ENCODE data around the gene IQCK.

Gene IQCK

GRCh38 chr16:19854543-19854876, 136.4 kb downstream of the IQCK start:
- H3K79me2 ChIP-seq (ENCODE audit: insufficient read depth, low read depth) = no peaks in the 10 kb centered on the region
- no peaks in the 10 kb centered on the region for H3K27me3 ChIP-seq (ENCODE audit: insufficient read depth, low read depth)
- H4K20me1 ChIP-seq (ENCODE audit: insufficient read depth) = no peaks in the 10 kb centered on the region
- no peak overlapping the region for H3K4me3 ChIP-seq (IDR thresholded peaks at IDR 0.05; ENCODE audit: insufficient read depth, low read depth, low read length)
- TF ChIP-seq, protein P1, sequence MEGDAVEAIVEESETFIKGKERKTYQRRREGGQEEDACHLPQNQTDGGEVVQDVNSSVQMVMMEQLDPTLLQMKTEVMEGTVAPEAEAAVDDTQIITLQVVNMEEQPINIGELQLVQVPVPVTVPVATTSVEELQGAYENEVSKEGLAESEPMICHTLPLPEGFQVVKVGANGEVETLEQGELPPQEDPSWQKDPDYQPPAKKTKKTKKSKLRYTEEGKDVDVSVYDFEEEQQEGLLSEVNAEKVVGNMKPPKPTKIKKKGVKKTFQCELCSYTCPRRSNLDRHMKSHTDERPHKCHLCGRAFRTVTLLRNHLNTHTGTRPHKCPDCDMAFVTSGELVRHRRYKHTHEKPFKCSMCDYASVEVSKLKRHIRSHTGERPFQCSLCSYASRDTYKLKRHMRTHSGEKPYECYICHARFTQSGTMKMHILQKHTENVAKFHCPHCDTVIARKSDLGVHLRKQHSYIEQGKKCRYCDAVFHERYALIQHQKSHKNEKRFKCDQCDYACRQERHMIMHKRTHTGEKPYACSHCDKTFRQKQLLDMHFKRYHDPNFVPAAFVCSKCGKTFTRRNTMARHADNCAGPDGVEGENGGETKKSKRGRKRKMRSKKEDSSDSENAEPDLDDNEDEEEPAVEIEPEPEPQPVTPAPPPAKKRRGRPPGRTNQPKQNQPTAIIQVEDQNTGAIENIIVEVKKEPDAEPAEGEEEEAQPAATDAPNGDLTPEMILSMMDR (conservative IDR thresholded peaks at IDR 0.05; ENCODE audit: low read depth, low read length) = no peak
- H3K9ac ChIP-seq = no peak overlapping the region
- no peak overlapping the region for H3K4me2 ChIP-seq
- no peak overlapping the region for H3K27ac ChIP-seq
- H3K36me3 ChIP-seq (ENCODE audit: insufficient read depth) = no peaks in the 10 kb centered on the region
- no peak overlapping the region for H2AFZ ChIP-seq (ENCODE audit: low read depth)
- H3K4me1 ChIP-seq (ENCODE audit: low read depth, poor library complexity, severe bottlenecking) = no peaks in the 10 kb centered on the region

- Histone ChIP-seq H3K4me2 (no peak overlapping the region), H3K9ac (no peak overlapping the region), H3K4me1 (ENCODE audit: low read depth, poor library complexity, severe bottlenecking) (no peaks in the 10 kb centered on the region), H3K36me3 (ENCODE audit: insufficient read depth) (no peaks in the 10 kb centered on the region), H4K20me1 (ENCODE audit: insufficient read depth) (no peaks in the 10 kb centered on the region), H3K79me2 (ENCODE audit: insufficient read depth, low read depth) (no peaks in the 10 kb centered on the region), H2AFZ (ENCODE audit: low read depth) (no peak overlapping the region), H3K27ac (no peak overlapping the region), H3K4me3 (IDR thresholded peaks at IDR 0.05; ENCODE audit: insufficient read depth, low read depth, low read length) (no peak overlapping the region), H3K27me3 (ENCODE audit: insufficient read depth, low read depth) (no peaks in the 10 kb centered on the region)
- TF ChIP-seq, protein P1 (conservative IDR thresholded peaks at IDR 0.05; ENCODE audit: low read depth, low read length) = no peak
Observed at GRCh38 chr16:19856120-19856519, 138.0 kb downstream of the IQCK start.

DNA sequence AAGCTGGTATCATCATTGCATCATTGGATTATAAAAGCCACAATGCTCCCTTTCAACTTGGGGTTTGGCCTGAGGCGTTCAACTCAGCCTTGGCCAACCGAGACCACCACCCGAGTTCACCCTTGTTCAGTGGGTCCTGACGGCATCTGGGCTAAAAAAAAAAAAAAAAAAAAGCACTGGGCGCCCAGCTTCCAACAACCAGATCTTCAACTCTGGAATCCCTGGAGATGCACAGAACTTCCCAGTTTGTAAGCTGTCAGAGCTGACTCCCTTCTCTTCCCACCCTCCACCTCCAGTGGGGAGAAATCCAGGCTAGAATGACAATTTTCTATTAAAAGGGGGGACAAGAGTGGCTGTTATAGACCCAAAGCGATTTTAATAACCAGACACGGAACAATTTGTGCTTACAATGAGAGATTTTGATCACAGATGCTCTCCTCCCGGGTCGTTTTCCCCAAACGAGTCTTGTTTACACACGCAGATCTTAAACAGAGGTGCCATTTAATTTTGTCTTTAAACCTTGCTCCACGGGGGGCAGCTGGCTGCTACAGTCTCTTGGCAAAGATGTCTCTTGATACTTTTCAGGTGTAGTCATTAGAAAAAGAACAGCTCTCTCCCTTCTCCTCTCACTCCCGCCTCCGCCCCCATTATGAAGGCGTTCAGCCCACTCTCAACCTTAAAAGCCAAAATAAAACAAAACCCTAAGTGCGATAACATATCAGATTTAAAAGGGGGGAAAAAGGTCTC, 139.7 kb downstream of the IQCK start:
- H3K4me3 ChIP-seq (IDR thresholded peaks at IDR 0.05; ENCODE audit: insufficient read depth, low read depth, low read length) = no peak overlapping the region
- no peaks in the 10 kb centered on the region for H3K27me3 ChIP-seq (ENCODE audit: insufficient read depth, low read depth)
- H3K27ac ChIP-seq = no peak overlapping the region
- no peaks in the 10 kb centered on the region for H3K4me1 ChIP-seq (ENCODE audit: low read depth, poor library complexity, severe bottlenecking)
- TF ChIP-seq, protein P1 (conservative IDR thresholded peaks at IDR 0.05; ENCODE audit: low read depth, low read length) = no peak
- H3K9ac ChIP-seq = no peak overlapping the region
- H3K79me2 ChIP-seq (ENCODE audit: insufficient read depth, low read depth) = no peaks in the 10 kb centered on the region
- no peaks in the 10 kb centered on the region for H4K20me1 ChIP-seq (ENCODE audit: insufficient read depth)
- H3K36me3 ChIP-seq (ENCODE audit: insufficient read depth) = no peaks in the 10 kb centered on the region
- H3K4me2 ChIP-seq = no peak overlapping the region
- H2AFZ ChIP-seq (ENCODE audit: low read depth) = no peak overlapping the region

GRCh38 chr16:19858340-19859018, 140.4 kb downstream of the IQCK start:
- H3K9ac ChIP-seq = no peak overlapping the region
- TF ChIP-seq, protein P1 (conservative IDR thresholded peaks at IDR 0.05; ENCODE audit: low read depth, low read length) = no peak
- no peaks in the 10 kb centered on the region for H4K20me1 ChIP-seq (ENCODE audit: insufficient read depth)
- no peaks in the 10 kb centered on the region for H3K27me3 ChIP-seq (ENCODE audit: insufficient read depth, low read depth)
- H3K36me3 ChIP-seq (ENCODE audit: insufficient read depth) = no peaks in the 10 kb centered on the region
- no peaks in the 10 kb centered on the region for H3K79me2 ChIP-seq (ENCODE audit: insufficient read depth, low read depth)
- H2AFZ ChIP-seq (ENCODE audit: low read depth) = no peak overlapping the region
- no peak overlapping the region for H3K27ac ChIP-seq
- no peaks in the 10 kb centered on the region for H3K4me1 ChIP-seq (ENCODE audit: low read depth, poor library complexity, severe bottlenecking)
- no peak overlapping the region for H3K4me2 ChIP-seq
- no peak overlapping the region for H3K4me3 ChIP-seq (IDR thresholded peaks at IDR 0.05; ENCODE audit: insufficient read depth, low read depth, low read length)
